SK-N-SH treated with all-trans-retinoic acid at 6 μM for 48 hours (cell line): ENCODE measurements around the gene ZNRF2.

ENCODE experiments used
- BACH2 ChIP-seq: fragments of 250-450 bp; sonication (Bioruptor Pico); IDR thresholded peaks from 2 replicates; pipeline ENCODE4 v1.9.0; 2021; ENCODE audit warnings: mild to moderate bottlenecking, borderline replicate concordance
- CREB5 ChIP-seq: fragments of 250-450 bp; sonication (Bioruptor Pico); IDR thresholded peaks from 2 replicates; pipeline ENCODE4 v1.5.1; 2020; ENCODE audit warnings: low read depth, mild to moderate bottlenecking, moderate library complexity
- GLIS3 ChIP-seq: fragments of 250-450 bp; sonication (Bioruptor Pico); IDR thresholded peaks from 2 replicates; pipeline ENCODE4 v1.5.0; 2020; ENCODE audit warnings: mild to moderate bottlenecking, moderate library complexity
- PATZ1 ChIP-seq: fragments of 250-450 bp; sonication (Bioruptor Pico); IDR thresholded peaks from 2 replicates; pipeline ENCODE4 v1.8.0; 2020; ENCODE audit warnings: mild to moderate bottlenecking, moderate library complexity, borderline replicate concordance
- TCF4 ChIP-seq: fragments of 250-450 bp; sonication (Bioruptor Pico); IDR thresholded peaks from 2 replicates; pipeline ENCODE4 v1.8.0; 2021; ENCODE audit warnings: mild to moderate bottlenecking, moderate library complexity, borderline replicate concordance
- ZC3H10 ChIP-seq: fragments of 250-450 bp; sonication (Bioruptor Pico); IDR thresholded peaks from 2 replicates; pipeline ENCODE4 v1.5.1; 2021; ENCODE audit warnings: mild to moderate bottlenecking, moderate library complexity
- ZFP3 ChIP-seq: fragments of 250-450 bp; sonication (Bioruptor Pico); IDR thresholded peaks from 2 replicates; pipeline ENCODE4 v1.5.0; 2020; ENCODE audit warnings: mild to moderate bottlenecking, moderate library complexity
- ZNF8 ChIP-seq: fragments of 450-650 bp; formaldehyde crosslinking; IDR thresholded peaks from 2 replicates; pipeline ENCODE4 v1.5.0; 2020; ENCODE audit warnings: mild to moderate bottlenecking, moderate library complexity
- TF ChIP-seq, protein P1 (sequence below): fragments of 250-450 bp; sonication (Bioruptor Pico); IDR thresholded peaks from 2 replicates; pipeline ENCODE4 v1.5.1; 2021; ENCODE audit warnings: mild to moderate bottlenecking, moderate library complexity

DNA sequence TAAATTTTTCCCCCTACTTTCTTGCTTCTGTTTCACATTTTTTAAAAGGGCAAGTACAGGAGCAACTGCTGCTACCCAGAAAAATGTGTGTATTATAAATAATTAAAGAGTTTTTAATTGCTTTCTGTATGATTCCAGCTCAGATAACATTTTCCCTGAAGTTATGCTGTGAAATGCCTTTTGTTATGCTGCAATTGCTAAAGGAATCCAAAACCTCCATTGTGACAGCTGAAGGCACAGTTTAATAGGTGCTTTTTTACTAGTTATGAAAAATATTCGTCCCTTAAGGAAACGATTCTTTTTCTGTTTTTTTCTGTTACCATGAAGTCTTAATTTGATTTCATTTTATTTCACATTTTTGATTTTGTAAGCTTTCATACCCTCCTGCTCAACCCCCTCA, 83.2 kb downstream of the ZNRF2 start:
- TF ChIP-seq ZC3H10 (no peak), GLIS3 (CRISPR knock-in tag) (no peak), TCF4 (CRISPR knock-in tag) (no peak), ZNF8 (CRISPR knock-in tag) (no peak), PATZ1 (CRISPR knock-in tag) (no peak), ZFP3 (CRISPR knock-in tag) (no peak), CREB5 (CRISPR knock-in tag) (no peak), BACH2 (CRISPR knock-in tag) (no peak)
- TF ChIP-seq, protein P1, sequence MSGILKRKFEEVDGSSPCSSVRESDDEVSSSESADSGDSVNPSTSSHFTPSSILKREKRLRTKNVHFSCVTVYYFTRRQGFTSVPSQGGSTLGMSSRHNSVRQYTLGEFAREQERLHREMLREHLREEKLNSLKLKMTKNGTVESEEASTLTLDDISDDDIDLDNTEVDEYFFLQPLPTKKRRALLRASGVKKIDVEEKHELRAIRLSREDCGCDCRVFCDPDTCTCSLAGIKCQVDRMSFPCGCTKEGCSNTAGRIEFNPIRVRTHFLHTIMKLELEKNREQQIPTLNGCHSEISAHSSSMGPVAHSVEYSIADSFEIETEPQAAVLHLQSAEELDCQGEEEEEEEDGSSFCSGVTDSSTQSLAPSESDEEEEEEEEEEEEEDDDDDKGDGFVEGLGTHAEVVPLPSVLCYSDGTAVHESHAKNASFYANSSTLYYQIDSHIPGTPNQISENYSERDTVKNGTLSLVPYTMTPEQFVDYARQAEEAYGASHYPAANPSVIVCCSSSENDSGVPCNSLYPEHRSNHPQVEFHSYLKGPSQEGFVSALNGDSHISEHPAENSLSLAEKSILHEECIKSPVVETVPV (CRISPR knock-in tag): no peak
